ENCODE data around the gene DNAJB11.
"Not testable (repeated sequence)": the region's sequence is repeated elsewhere in the genome, so short reads cannot be mapped to it uniquely, and the experiment has no call there.

The DNAJB11 gene

GRCh38 chr3:186552408-186553031, 18.0 kb upstream of the DNAJB11 start:
- DNase-seq = no peak

GRCh38 chr3:186564586-186564985, 5.9 kb upstream of the DNAJB11 start:
- no peak for DNase-seq

- no peak for DNase-seq
Measured at GRCh38 chr3:186566772-186567071, 3.8 kb upstream of the DNAJB11 start.

- peak; percentile 92 for DNase-seq
Measured at GRCh38 chr3:186567072-186567921, 3.2 kb upstream of the DNAJB11 start, which contains the start of gene TBCCD1. Gene TBCCD1, minus strand, starts transcription at chr3:186567339. Its CDS starts 3,010 bp downstream, at chr3:186564329.

GRCh38 chr3:186569361-186569760, 1.2 kb upstream of the DNAJB11 start:
- not testable (repeated sequence) for DNase-seq

- DNase-seq = no peak
Measured at GRCh38 chr3:186569779-186570095, 783 bp upstream of the DNAJB11 start.

GRCh38 chr3:186570941-186571643, 572 bp downstream of the DNAJB11 start:
- no peak for DNase-seq

GRCh38 chr3:186571644-186572013, 1.1 kb downstream of the DNAJB11 start:
- no peak for DNase-seq

GRCh38 chr3:186577521-186577920, 7.0 kb downstream of the DNAJB11 start:
- DNase-seq = no peak

- DNase-seq = no peak
Measured at GRCh38 chr3:186580785-186581184, 10.3 kb downstream of the DNAJB11 start.

GRCh38 chr3:186582541-186582940, 12.0 kb downstream of the DNAJB11 start:
- no peak for DNase-seq

GRCh38 chr3:186583831-186584230, 13.3 kb downstream of the DNAJB11 start:
- DNase-seq = no peak

- not testable (repeated sequence) for DNase-seq
Measured at GRCh38 chr3:186586245-186586644, 15.7 kb downstream of the DNAJB11 start.

- DNase-seq = no peak
Measured at GRCh38 chr3:186587183-186587582, 16.7 kb downstream of the DNAJB11 start.

GRCh38 chr3:186588632-186589031, 18.1 kb downstream of the DNAJB11 start:
- no peak for DNase-seq

- no peak for DNase-seq
Measured at GRCh38 chr3:186589121-186589520, 18.6 kb downstream of the DNAJB11 start.

- DNase-seq = peak; percentile 9
Measured at GRCh38 chr3:186589856-186590579, 19.5 kb downstream of the DNAJB11 start.

GRCh38 chr3:186590580-186591295, 20.2 kb downstream of the DNAJB11 start:
- no peak for DNase-seq

- no peak for DNase-seq
Measured at GRCh38 chr3:186592682-186593081, 22.2 kb downstream of the DNAJB11 start.

- DNase-seq = no peak
Measured at GRCh38 chr3:186593862-186594261, 23.3 kb downstream of the DNAJB11 start.

GRCh38 chr3:186594591-186595113, 24.1 kb downstream of the DNAJB11 start:
- no peak for DNase-seq

- DNase-seq = no peak
Measured at GRCh38 chr3:186596568-186597287, 26.2 kb downstream of the DNAJB11 start.

Data from COR-L47 (cell line).